Measurements from ENCODE around the gene EIF3J. TPM values are rescaled to one million over a fixed set of nuclear protein-coding genes. Genes with fewer than 3 reads are reported as not detected.

The EIF3J gene
- polyA plus RNA-seq, 3 donors, result 137 to 138 (median 137) TPM

DNA sequence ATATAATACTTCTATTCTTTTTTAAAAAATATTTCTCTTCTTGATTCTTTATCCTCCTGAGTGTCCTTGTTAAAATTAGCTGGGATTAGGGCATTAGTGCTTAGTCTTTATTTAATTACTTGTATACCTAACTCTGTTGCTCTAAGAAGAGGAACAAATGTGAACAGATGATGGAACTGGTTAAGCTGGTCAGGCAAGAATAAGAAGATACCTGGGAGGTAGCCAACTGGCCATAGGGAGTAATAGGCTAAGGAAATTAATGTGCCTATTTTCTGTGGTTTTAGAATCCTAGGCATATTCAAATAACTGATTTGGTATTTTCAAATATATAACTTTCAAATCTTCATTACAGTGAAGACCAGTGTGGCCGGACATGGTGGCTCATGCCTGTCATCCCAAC is 54.4 kb downstream of the EIF3J start:
- DNase-seq (ENCODE audit: low read depth in 3 of 3, low spot score in 2 of 3), result no peak

DNA sequence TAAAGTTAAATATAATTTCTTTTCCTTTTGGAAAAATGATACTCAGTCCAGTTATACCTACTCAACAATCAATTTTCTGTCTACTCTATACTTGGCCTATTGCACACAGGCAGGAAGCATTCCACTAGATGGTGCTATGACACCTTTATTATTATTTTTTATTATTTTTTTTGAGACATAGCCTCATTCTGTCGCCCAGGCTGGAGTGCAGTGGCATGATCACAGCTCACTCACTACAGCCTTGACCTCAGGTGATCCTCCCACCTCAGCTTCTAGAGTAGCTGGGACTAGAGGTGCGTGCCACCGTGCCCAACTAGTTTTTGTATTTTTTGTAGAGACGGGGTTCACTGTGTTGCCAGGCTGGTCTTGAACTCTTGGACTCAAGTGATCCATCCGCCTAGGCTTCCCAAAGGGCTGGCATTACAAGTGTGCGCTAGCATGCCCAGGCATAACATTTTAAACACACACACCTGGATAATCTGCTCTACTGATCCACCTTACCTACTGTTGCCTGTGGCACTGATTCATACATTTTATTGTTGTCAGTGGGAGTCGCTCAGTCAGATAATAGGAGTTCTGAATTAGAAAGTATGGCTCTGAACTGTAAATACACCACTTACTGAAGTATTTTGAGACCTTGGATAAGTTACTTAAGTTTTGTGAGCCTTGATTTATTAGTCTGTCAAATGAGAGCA is 56.2 kb downstream of the EIF3J start:
- no peak for DNase-seq (ENCODE audit: low read depth in 3 of 3, low spot score in 2 of 3)

DNA sequence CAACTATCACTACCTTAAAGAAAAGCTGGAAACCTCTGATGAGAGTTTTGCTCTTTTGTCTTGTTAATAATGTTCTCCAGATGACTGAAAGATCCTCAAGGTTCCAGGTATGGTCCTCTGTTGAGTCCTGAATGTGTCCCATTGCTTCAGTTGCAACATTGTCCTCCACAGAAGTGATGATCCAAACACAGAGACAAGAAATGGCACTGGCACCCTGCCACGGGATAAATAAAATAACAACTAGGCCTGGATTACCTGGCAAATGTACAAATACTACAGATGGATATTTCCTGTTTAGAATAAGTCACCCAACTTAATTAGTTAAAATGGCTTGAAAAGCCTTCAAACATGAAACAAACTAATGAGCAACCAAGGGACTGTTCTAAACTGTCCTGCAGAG is 58.3 kb downstream of the EIF3J start:
- DNase-seq (ENCODE audit: low read depth in 3 of 3, low spot score in 2 of 3), result no peak

DNA sequence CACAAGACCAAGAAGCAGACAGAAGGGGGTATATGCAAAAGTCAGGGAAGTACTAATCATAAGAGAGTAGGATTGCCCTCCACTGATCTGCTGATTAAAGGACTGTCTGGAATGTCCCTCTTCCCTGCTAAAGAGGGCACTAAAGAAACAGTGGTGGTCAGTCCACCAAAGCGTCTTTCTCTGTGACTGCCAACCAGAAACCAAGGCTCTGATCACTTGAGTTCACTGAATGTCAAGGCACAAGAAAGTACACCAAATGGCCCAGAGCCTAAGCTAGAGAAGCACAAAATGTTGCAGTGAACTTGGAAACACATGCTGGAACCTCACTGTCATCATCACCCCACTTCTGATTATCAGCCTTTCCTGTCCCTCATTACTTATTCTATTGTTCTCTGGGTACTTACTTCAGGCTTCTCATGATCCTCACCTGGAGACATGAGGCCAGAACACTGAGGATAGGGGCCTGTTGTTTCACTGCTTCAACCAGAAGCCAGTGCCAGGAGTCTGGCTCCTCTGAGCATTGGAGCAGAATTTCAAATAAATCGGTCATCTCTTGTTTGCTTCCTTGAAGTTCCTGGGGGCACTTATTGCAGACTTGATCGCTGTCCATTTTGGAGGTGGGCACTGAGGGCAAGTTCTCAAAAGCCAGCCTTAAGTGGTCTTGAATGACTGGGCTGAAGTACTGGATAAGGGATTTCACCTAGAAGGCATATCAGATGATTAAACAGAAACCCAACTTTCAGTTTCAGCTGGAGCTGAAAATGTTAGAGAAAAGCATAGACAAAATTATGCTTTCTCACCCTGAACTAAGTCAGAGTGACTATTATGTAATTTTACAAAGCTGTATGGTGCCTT is 58.9 kb downstream of the EIF3J start:
- DNase-seq (ENCODE audit: low read depth in 3 of 3, low spot score in 2 of 3), result no peak

DNA sequence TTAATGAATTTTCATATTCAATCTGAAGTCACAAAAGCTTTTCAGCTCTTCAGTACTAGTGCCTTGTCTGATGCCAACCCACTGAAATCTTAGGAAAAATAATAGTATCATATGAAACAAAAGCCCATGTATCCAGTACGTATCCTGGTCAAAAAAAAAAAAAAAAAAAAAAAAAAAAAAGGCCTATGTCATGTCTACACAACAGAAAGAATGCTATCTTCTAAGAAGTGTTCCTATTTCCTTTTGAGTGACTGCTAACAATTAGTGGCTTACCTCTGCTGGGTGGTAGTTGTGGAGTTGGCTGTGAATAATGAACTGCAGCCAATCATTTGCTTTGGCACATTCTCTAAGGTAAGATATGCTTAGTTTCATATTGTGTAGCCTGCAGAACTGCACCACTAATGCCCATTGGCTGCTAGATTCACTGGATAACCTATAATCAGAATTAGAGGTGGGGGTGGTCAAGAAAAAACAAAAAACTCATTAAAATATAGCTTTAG is 59.6 kb downstream of the EIF3J start:
- no peak for DNase-seq (ENCODE audit: low read depth in 3 of 3, low spot score in 2 of 3)

DNA sequence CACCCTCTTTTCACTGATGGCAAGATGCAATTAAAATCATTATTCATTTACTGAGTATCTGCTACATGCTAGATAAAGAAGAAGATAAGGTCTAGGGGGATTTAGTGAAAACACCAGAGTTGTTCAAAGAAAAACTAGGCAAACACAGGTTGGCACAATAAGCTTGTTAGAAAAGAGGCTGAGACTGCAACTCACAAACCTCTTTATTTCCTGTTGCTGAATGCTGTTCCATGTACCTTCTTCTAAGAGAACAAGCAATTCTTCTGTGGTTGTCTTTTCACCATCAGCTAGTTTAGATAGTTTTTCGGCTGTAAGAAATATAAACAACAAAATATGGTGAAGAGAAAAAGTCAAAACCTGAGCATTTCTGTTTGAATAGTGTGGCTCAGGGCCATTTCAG is 61.1 kb downstream of the EIF3J start:
- no peak for DNase-seq (ENCODE audit: low read depth in 3 of 3, low spot score in 2 of 3)

DNA sequence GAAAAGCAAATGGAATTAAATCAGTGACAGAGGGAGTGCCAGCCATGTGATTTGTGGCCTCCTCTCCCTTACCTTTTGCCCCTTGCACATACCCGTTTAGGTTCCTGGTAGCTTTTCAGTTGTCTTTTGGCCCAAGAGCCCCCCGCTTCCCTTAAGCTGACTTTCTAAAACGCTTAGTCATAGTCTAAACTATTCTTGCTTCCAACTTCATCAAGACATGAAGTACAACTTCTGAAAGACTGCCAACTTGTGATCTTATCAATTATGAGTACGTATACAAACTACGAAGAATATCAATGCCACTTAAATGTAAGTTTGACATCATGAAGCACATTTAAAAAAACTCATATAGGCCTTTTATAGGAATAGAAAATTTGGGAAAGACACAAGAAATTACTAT is 61.9 kb downstream of the EIF3J start:
- DNase-seq (ENCODE audit: low read depth in 3 of 3, low spot score in 2 of 3), result no peak

DNA sequence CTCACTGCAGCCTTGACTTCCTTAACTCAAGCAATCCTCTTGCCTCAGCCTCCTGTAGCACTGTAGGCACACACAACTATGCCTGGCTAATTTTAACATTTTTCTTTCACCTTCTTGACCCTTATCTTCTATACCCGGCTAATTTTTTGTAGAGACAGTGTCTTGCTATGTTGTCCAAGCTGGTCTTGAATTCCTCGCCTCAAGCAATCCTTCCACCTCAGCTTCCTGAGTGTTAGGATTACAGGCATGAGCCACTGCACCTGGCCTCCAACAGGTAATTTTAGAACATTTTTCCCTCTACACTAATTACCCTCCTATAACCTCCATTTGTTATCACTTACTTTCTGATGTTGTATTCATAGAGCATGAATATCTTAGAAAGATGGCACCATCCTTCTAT is 66.2 kb downstream of the EIF3J start:
- DNase-seq (ENCODE audit: low read depth in 3 of 3, low spot score in 2 of 3), result no peak

DNA sequence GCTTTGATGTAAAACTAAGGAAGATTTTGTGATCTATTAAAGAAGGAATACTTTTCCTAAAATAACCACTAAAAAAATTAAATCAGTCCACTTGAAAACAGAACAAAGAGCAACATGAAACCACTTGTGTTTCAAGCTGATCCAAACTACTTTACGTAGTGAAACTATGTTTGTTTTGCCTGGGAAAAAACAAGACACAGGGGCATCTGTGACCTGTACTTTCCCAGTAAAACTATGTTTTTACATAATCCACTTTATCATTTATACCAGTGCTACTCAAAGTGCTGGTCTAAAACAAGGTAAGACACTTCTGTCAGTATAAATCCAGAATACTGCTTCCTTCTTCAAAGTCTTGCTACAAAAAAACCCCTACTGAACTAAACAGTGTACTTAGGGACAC is 69.8 kb downstream of the EIF3J start:
- DNase-seq (ENCODE audit: low read depth in 3 of 3, low spot score in 2 of 3), result no peak

Other genes starting within 250 kb of the EIF3J start
- gene GOLM2, start 248.4 kb upstream of the EIF3J start, polyA plus RNA-seq (ENCODE audit: insufficient read length in 3 of 3), result 100 to 1,000 TPM; 125 to 139 (median 129) TPM
- gene CTDSPL2, start 109.5 kb upstream of the EIF3J start, polyA plus RNA-seq (ENCODE audit: insufficient read length in 3 of 3), result 10 to 100 TPM; 64.0 to 75.8 (median 69.1) TPM
- 10 to 100 TPM; 70.8 to 71.2 (median 71.1) TPM for gene SPG11, start 126.5 kb downstream of the EIF3J start, polyA plus RNA-seq (ENCODE audit: insufficient read length in 3 of 3)
- gene PATL2, start 174.2 kb downstream of the EIF3J start, polyA plus RNA-seq (ENCODE audit: insufficient read length in 3 of 3), result under 1 TPM; 0.51 to 0.59 (median 0.58) TPM
- gene B2M, start 174.4 kb downstream of the EIF3J start, polyA plus RNA-seq (ENCODE audit: insufficient read length in 3 of 3), result 1,000 to 10,000 TPM; 1,096 to 1,212 (median 1,151) TPM
- 10 to 100 TPM; 23.1 to 29.9 (median 24.1) TPM for gene TRIM69, start 199.4 kb downstream of the EIF3J start, polyA plus RNA-seq (ENCODE audit: insufficient read length in 3 of 3)

Data from right renal cortex interstitium (tissue), 3 donors.